ENCODE data around the gene ARHGAP26.

ARHGAP26 gene

DNA sequence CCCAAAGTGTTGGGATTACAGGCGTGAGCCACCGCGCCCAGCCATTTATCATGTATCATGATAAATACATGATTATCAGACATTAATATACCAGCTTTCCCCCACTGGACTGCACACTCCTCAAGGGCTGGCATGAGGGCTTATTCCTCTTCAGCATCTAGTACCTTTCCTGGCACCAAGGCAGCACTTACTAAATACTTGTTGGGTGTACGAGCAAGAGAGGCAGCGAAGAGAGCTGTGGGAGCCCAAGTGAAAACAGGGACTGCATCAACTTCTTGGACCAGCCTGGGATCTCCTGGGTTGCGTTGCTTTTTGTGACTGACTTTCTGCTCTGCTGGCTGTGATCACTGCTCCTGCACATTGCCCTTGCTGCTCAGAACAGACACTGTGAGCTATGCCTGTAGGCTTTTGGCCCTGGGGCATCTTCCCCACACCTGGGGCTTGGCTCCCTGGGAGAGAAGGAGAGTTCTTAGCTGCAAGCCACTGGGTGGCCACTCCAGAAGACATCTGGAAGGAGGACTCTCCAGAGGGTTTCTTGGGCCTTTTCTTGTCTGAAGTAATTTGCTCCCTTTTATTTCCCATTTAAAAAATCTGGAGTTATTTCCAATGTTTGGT, 409.1 kb downstream of the ARHGAP26 start:
- in situ Hi-C loops (cut with MboI; ENCODE audit: low sequenced_read_pairs) = no loop called here
- Histone ChIP-seq H3K27me3 (ENCODE audit: low read depth) (no peaks in the 10 kb centered on the region), H3K4me1 (no peaks in the 10 kb centered on the region), H3K36me3 (replicated peaks) (no peaks in the 10 kb centered on the region), H3K9me3 (no peaks in the 10 kb centered on the region), H3K4me3 (no peak overlapping the region)
- DNase-seq (ENCODE audit: low spot score in 2 of 2) = no peak

DNA sequence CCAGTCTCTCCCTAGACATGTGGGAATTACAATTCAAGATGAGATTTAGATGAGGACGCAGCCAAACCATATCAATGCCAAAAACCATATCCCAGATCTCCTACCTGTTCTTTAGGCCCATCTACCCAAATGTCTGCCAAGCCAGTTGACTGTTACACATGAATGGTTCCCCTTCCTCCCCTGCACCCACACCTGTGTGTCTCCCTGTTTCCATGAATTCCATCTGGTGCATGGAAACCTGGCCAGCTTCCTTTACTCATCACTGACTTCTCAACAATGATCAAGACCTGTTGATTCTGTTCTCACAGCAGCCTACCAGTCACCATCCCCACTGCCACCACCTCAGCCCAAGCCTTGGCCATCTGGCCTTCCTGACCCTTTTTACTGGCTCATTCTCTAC, 410.6 kb downstream of the ARHGAP26 start:
- in situ Hi-C loops (cut with MboI; ENCODE audit: low sequenced_read_pairs) = no loop called here

DNA sequence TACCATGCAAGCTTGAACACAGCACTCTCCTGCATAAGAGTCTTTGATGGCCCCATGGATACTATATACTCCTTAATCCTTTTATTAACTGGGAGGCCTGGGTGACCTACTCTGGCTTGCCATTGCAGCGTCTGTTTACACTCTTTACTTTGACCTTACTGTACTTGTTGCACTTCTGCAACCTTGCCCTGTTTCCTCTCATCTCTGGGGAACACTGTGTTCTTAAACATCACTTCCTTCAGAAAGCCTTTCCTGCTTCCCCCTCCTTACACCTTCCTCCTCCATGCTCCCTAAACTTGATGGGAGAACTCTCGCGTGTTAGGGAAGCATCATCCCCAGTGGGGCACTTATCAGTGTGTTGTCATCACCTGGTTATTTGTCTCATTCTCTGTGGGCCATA, 411.0 kb downstream of the ARHGAP26 start:
- in situ Hi-C loops (cut with MboI; ENCODE audit: low sequenced_read_pairs) = no loop called here
- H3K9me3 ChIP-seq = no peaks in the 10 kb centered on the region
- no peak for DNase-seq (ENCODE audit: low spot score in 2 of 2)
- no peaks in the 10 kb centered on the region for H3K36me3 ChIP-seq (replicated peaks)
- H3K4me3 ChIP-seq = no peak overlapping the region
- no peaks in the 10 kb centered on the region for H3K27me3 ChIP-seq (ENCODE audit: low read depth)
- H3K4me1 ChIP-seq = no peaks in the 10 kb centered on the region

More for the DNA sequence above, 410.6 kb downstream of the ARHGAP26 start:
- Histone ChIP-seq H3K4me1 (no peaks in the 10 kb centered on the region), H3K4me3 (no peak overlapping the region), H3K36me3 (replicated peaks) (no peaks in the 10 kb centered on the region), H3K9me3 (no peaks in the 10 kb centered on the region), H3K27me3 (ENCODE audit: low read depth) (no peaks in the 10 kb centered on the region)
- DNase-seq (ENCODE audit: low spot score in 2 of 2) = no peak

DNA sequence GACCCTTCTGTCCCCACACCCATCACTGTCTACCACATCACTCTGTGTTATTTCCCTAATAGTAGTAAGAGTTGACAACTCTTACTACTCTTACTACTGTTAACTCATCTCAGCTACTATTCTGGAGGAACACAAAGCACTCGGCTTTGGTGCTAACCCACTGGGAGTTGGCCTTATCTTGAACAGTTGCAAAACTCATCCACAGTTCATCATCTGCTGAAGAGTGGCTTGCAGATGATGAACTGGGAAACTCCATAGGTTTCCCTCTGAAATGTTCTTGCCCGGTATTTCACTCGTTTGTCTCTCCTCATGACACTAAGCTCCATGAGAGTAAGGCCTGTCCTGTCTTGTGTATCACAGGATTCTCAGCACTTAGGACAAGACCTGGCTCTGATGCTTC, 411.9 kb downstream of the ARHGAP26 start:
- in situ Hi-C loops (cut with MboI; ENCODE audit: low sequenced_read_pairs) = no loop called here
- no peaks in the 10 kb centered on the region for H3K9me3 ChIP-seq
- no peak for DNase-seq (ENCODE audit: low spot score in 2 of 2)
- H3K4me1 ChIP-seq = no peaks in the 10 kb centered on the region
- H3K27me3 ChIP-seq (ENCODE audit: low read depth) = no peaks in the 10 kb centered on the region
- no peak overlapping the region for H3K4me3 ChIP-seq
- H3K36me3 ChIP-seq (replicated peaks) = no peaks in the 10 kb centered on the region

DNA sequence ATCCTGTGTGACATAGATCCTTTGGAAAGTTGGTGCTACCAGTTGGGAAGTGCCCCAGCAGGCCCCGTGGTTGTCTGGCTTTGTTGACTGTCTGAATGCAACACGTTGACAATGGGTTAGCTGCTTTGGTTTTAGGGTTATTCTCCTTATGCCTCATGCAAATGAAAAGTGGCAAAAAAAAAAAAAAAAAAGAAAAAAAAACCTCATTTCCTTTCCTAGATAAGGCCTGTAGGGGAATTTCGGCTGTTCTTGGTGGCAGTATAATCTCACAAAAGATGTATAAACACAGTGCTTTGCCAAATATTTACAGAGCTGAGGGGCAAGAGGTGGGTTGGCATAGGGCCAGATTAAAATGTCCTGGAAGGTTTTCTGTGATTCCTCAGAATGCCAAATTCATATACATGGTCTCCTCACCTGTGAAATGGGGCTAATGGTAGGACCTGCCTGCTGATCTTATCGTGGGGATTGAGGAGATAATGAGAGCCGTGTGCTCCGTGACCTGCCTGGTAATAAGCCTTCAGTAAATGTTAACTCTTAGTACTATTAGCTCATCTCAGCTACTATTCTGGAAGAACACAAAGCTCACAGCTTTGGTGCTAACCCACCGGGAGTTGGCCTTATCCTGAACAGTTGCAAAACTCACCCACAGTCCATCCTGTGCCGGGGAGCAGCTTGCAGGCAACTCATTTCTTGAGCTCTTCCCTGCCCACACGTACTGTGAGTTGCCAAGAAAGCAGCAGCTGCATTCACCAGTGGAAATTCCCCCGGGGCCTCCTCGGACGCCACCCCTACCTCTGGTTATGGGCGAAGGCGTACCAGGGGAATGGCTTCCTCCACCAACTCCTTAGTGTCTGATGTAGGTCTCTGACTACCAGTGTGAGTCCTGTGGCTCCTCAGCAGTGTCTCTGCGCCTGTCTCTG, 413.0 kb downstream of the ARHGAP26 start:
- no peak for DNase-seq (ENCODE audit: low spot score in 2 of 2)
- Histone ChIP-seq H3K4me1 (no peaks in the 10 kb centered on the region), H3K36me3 (replicated peaks) (no peaks in the 10 kb centered on the region), H3K9me3 (no peaks in the 10 kb centered on the region), H3K4me3 (no peak overlapping the region), H3K27me3 (ENCODE audit: low read depth) (no peaks in the 10 kb centered on the region)
- in situ Hi-C loops (cut with MboI; ENCODE audit: low sequenced_read_pairs) = no loop called here

DNA sequence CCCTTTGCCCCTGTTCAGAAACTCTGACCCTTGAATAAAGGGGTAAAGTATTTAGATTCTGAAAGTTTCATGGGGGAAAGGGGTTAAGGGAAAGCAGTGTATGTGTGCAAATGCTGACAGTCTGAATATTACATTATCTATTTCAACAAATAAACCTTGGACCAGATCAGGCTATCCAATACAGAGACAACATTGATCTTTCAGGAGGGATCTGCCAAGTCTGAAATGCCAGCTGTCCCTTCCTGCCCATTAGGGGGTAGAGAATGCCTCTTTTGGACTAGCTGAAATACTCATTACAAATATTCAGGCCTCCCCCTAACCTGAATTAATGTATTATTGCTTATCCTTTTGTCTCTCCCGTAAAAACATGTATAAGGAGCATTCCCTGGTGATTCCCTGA, 413.8 kb downstream of the ARHGAP26 start:
- in situ Hi-C loops (cut with MboI; ENCODE audit: low sequenced_read_pairs) = no loop called here
- Histone ChIP-seq H3K9me3 (no peaks in the 10 kb centered on the region), H3K36me3 (replicated peaks) (no peaks in the 10 kb centered on the region), H3K4me3 (no peak overlapping the region), H3K4me1 (no peaks in the 10 kb centered on the region), H3K27me3 (ENCODE audit: low read depth) (no peaks in the 10 kb centered on the region)
- no peak for DNase-seq (ENCODE audit: low spot score in 2 of 2)

DNA sequence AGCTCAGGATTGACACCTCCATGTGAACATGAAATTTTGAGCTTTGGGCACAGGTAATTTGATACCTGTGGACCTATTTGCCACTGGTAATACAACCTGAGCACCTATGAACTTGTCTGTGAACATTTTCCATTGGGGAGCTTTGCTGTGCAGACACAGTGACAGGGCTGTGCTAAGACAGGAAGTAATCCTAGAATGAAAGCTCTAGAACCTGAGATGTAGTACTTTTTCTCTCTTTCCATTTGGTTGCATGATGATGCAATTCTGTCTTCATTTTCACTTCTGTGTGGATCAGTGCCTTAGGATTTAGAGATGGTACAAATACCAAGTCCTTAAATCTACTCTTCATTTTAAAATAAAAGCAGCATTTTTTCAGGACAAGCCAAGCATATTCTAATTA, 416.4 kb downstream of the ARHGAP26 start:
- no peaks in the 10 kb centered on the region for H3K36me3 ChIP-seq (replicated peaks)
- no peak for DNase-seq (ENCODE audit: low spot score in 2 of 2)
- H3K9me3 ChIP-seq = no peaks in the 10 kb centered on the region
- H3K27me3 ChIP-seq (ENCODE audit: low read depth) = no peaks in the 10 kb centered on the region
- in situ Hi-C loops (cut with MboI; ENCODE audit: low sequenced_read_pairs) = no loop called here
- no peak overlapping the region for H3K4me3 ChIP-seq
- no peaks in the 10 kb centered on the region for H3K4me1 ChIP-seq

DNA sequence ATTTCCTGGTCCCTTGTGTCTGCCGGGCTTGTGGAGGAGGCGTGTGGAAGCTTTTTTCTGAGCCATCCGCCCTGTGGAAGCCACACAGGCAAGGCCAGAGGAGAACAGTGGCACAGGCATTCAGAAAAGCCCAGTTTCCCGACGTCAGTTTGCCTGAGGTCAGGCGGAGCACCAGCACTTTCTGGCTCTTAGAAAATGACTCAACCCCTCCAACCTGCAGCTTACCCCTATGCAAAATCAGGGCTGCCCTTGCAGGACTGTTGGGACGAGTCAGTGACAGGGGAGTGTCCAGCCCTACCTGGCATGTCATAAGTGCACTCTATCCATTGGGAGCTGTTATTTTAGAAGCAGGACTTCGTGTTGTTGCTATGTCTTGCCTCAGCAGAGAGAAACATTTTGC, 417.3 kb downstream of the ARHGAP26 start:
- in situ Hi-C loops (cut with MboI; ENCODE audit: low sequenced_read_pairs) = no loop called here

DNA sequence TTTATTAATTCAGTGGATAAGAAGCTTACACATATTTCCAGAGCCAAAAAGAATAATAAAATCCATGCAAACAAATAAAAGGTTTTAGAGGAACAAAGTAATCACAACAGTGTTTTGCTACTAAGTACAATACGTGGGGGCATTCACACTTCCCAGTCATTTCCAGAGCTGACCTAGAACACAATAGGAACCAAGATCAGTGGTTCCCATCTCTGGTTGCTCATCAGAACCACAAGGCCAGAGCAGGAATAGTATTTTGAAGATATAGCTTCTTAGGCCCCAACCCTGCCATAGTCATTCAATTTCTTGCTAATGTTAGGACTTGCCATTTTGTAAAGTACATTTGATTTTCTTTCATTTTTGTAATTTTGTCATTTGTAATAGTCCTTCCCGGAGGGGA, 417.9 kb downstream of the ARHGAP26 start:
- Histone ChIP-seq H3K4me1 (no peaks in the 10 kb centered on the region), H3K4me3 (no peak overlapping the region), H3K36me3 (replicated peaks) (no peaks in the 10 kb centered on the region), H3K9me3 (no peaks in the 10 kb centered on the region), H3K27me3 (ENCODE audit: low read depth) (no peaks in the 10 kb centered on the region)
- DNase-seq (ENCODE audit: low spot score in 2 of 2) = no peak
- in situ Hi-C loops (cut with MboI; ENCODE audit: low sequenced_read_pairs) = no loop called here

More for the DNA sequence above, 417.3 kb downstream of the ARHGAP26 start:
- Histone ChIP-seq H3K9me3 (no peaks in the 10 kb centered on the region), H3K36me3 (replicated peaks) (no peaks in the 10 kb centered on the region), H3K27me3 (ENCODE audit: low read depth) (no peaks in the 10 kb centered on the region), H3K4me1 (no peaks in the 10 kb centered on the region), H3K4me3 (no peak overlapping the region)
- DNase-seq (ENCODE audit: low spot score in 2 of 2) = no peak

DNA sequence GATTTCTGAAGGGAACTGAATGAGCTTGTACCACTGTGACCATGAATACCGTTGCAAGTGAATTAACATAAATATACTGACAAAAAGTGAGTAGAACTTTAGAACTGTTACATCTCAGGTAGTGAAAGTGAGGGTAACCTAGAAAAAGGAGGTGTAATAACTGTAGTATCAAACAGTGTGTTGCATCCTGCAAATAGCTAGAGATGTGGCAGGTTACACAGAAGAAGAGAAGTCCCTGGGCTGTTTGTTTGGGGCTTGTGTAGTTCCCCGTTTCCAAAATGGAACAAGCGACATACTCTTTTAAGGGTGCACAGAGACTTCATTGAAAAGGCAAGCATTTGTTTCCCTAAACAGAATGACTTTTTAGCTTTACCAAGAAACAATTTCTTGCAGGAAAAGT, 418.5 kb downstream of the ARHGAP26 start:
- in situ Hi-C loops (cut with MboI; ENCODE audit: low sequenced_read_pairs) = no loop called here
- DNase-seq (ENCODE audit: low spot score in 2 of 2) = no peak
- Histone ChIP-seq H3K36me3 (replicated peaks) (no peaks in the 10 kb centered on the region), H3K27me3 (ENCODE audit: low read depth) (no peaks in the 10 kb centered on the region), H3K4me1 (no peaks in the 10 kb centered on the region), H3K4me3 (no peak overlapping the region), H3K9me3 (no peaks in the 10 kb centered on the region)

DNA sequence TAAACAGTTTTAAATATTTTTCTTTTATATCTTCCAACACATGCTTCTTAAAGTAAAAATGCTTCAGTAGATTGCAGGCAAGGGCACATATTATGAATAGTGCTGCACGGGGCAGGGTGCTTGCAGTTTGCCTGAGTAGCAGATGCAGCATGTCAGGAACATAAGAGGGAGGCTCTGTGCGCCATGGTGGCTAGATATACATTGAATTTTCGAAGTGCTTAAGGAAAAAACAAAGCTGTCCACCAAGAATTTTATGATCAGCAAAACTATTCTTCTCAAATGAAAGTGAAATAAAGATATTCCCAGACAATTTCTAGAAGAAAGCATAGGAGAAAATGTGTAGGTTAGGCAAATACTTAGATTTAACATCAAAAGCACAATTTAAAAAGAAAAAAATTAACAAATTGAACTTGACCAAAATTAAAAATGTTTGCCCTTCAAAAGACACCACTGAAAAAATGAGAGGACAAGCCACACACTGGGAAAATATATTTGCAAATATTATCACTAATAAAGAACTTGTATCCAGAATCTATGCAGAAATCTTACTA, 420.2 kb downstream of the ARHGAP26 start:
- no peak overlapping the region for H3K4me3 ChIP-seq
- in situ Hi-C loops (cut with MboI; ENCODE audit: low sequenced_read_pairs) = no loop called here

DNA sequence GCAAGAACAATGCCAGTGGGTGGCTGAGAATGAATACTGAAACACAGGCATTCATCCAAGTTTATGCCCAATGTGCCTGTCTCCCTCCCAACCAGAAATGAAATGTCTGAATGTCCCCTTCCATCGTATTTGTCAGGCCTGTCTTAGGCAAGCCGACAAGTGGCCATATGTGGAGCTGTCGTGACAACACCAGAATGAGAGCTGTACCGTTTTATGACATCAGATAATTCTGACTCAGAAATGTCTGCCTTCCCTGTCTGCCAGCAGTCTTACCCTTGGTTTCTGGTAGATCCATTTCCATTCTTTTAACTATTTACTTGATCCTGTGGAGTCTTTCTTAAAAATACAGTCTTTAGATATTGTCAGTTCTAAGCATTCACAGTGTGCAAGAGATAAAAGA, 421.5 kb downstream of the ARHGAP26 start:
- no peak for DNase-seq (ENCODE audit: low spot score in 2 of 2)
- Histone ChIP-seq H3K4me1 (no peaks in the 10 kb centered on the region), H3K9me3 (no peaks in the 10 kb centered on the region), H3K27me3 (ENCODE audit: low read depth) (no peaks in the 10 kb centered on the region), H3K4me3 (no peak overlapping the region), H3K36me3 (replicated peaks) (no peaks in the 10 kb centered on the region)
- in situ Hi-C loops (cut with MboI; ENCODE audit: low sequenced_read_pairs) = no loop called here

More for the DNA sequence above, 420.2 kb downstream of the ARHGAP26 start:
- Histone ChIP-seq H3K4me1 (no peaks in the 10 kb centered on the region), H3K27me3 (ENCODE audit: low read depth) (no peaks in the 10 kb centered on the region), H3K36me3 (replicated peaks) (no peaks in the 10 kb centered on the region), H3K9me3 (no peaks in the 10 kb centered on the region)
- no peak for DNase-seq (ENCODE audit: low spot score in 2 of 2)

DNA sequence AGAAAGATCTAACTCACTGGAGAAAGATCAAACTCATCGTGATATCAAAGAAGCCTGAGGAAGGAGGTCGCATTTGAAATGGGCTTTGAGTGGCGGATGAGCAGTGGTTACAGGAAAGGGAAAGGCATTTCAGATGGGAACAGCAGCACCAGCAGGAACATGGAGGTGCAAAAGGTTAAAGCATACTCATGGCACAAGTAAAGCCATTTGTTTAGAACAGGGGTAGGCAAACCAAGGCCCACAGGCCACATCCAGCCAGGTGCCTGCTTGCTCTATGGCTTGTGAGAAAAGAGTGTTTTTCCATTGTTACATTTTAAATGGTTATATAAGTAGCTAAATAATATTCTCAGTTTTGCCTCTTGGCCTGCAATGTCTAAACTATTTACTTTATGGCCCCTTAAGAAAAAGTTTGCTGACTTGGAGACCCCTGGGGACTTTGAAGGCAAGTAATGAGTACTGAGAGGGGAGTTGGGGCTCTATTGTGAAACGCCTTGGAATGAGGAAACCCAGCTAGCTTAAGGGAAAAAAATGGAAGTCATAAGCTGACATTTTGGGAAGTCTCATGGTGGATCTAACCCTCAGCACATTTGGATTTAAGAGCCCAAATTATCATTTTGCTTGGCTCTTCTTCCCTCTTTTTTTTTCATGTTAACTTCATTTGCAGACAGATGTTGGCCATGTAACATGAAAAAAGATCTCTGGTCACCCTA, 422.2 kb downstream of the ARHGAP26 start:
- no peaks in the 10 kb centered on the region for H3K36me3 ChIP-seq (replicated peaks)
- no peaks in the 10 kb centered on the region for H3K4me1 ChIP-seq
- no peaks in the 10 kb centered on the region for H3K9me3 ChIP-seq
- no peak for DNase-seq (ENCODE audit: low spot score in 2 of 2)
- no peaks in the 10 kb centered on the region for H3K27me3 ChIP-seq (ENCODE audit: low read depth)
- in situ Hi-C loops (cut with MboI; ENCODE audit: low sequenced_read_pairs) = no loop called here
- H3K4me3 ChIP-seq = no peak overlapping the region

DNA sequence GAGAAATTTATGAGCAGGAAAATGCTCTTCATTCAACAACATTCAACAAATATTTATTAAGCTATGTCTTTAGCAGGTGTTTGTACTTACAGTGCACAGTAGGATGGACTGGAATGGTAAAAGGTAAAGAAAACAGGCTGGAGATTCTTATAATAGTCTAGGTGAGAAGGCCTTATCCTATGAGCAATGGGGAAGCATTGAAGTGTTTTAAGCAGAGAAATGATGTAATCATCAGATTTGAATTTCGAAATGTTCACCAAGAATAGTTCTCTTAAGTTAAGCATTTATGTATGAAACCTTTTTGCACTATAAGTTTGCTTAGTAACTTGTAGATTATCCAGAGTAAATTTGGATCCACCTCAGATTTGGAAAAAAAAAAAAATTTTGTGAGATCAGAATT, 424.0 kb downstream of the ARHGAP26 start:
- no peaks in the 10 kb centered on the region for H3K36me3 ChIP-seq (replicated peaks)
- H3K4me3 ChIP-seq = no peak overlapping the region
- no peaks in the 10 kb centered on the region for H3K4me1 ChIP-seq
- in situ Hi-C loops (cut with MboI; ENCODE audit: low sequenced_read_pairs) = no loop called here
- DNase-seq (ENCODE audit: low spot score in 2 of 2) = no peak
- no peaks in the 10 kb centered on the region for H3K27me3 ChIP-seq (ENCODE audit: low read depth)
- H3K9me3 ChIP-seq = no peaks in the 10 kb centered on the region
